Activated CD4-positive, alpha-beta T cell treated with anti-CD3 and anti-CD28 coated beads for 36 hours (primary cell): Measurements from ENCODE around the gene CRB1. TPM values are rescaled to one million over a fixed set of nuclear protein-coding genes. Genes with fewer than 3 reads are reported as not detected.

Source experiments
- ATAC-seq: fragments of 200-7000 bp; cut with Tn5 transposase; one replicate; pipeline ENCODE4 v1.10.0; 2021; ENCODE audit warnings: mild to moderate bottlenecking, moderate library complexity
- CTCF ChIA-PET: fragments of 350-600 bp; sonication (Branson Sonifier 250); formaldehyde crosslinking; loops from one replicate; lab custom pipeline; 2021; ENCODE audit warnings: antibody characterized with exemption; lab: Charles Lee
- POLR2A ChIA-PET: fragments of 350-600 bp; sonication (Branson Sonifier 250); formaldehyde crosslinking; loops from one replicate; lab custom pipeline; 2021; ENCODE audit warnings: antibody characterized with exemption, inconsistent platforms; lab: Charles Lee
- DNase-seq: peaks from one replicate; pipeline ENCODE4 v3.0.0-alpha.2; 2020
- H3K27ac Mint-ChIP-seq: one replicate; pipeline ENCODE4 v1.8.0; 2021; ENCODE audit warnings: mixed read lengths
- H3K27me3 Mint-ChIP-seq: one replicate; pipeline ENCODE4 v1.8.0; 2021; ENCODE audit warnings: mixed read lengths
- H3K36me3 Mint-ChIP-seq: one replicate; pipeline ENCODE4 v1.8.0; 2021; ENCODE audit warnings: low read depth, mixed read lengths
- H3K4me1 Mint-ChIP-seq: one replicate; pipeline ENCODE4 v1.8.0; 2021; ENCODE audit warnings: mixed read lengths
- H3K4me3 Mint-ChIP-seq: one replicate; pipeline ENCODE4 v1.8.0; 2021; ENCODE audit warnings: mild to moderate bottlenecking, moderate library complexity, mixed read lengths
- H3K9me3 Mint-ChIP-seq: one replicate; pipeline ENCODE4 v1.8.0; 2021; ENCODE audit warnings: low read depth, mixed read lengths
- intact Hi-C, 2 experiments: fragments of 100-400 bp; cut with DNase I in 1 of 2; cut with micrococcal nuclease in 1 of 2; formaldehyde crosslinking; loops; one replicate each; pipeline versions ENCODE4 v1.14.2 to v1.15.1; 2022 to 2024; cut with DNase I, micrococcal nuclease
- total RNA-seq, 2 experiments: library from RNA; stranded (reverse); gene quantifications; one replicate each; pipeline ENCODE4 v1.2.3, GENCODE V29; 2021

Gene CRB1
- total RNA-seq, 2 experiments from 2014 or later = 0.05 to 0.09 TPM

GRCh38 chr1:197327776-197328364 lies 59.8 kb downstream of the CRB1 start:
- H3K36me3 Mint-ChIP-seq = no peaks in the 10 kb centered on the region
- no peaks in the 10 kb centered on the region for H3K27me3 Mint-ChIP-seq
- no peak overlapping the region for H3K4me3 Mint-ChIP-seq
- POLR2A ChIA-PET = no interaction called here
- H3K27ac Mint-ChIP-seq = no peak overlapping the region
- CTCF ChIA-PET = interaction anchor here (0.6 to 1.2 kb wide), 3 partner anchors 29 to 139 kb away, joined by 3 read pairs; no protein-coding TSS in a partner anchor
- DNase-seq = no peak
- intact Hi-C loops = loop anchor here in 1 of 2 experiments (1.0 kb wide), 1 partner anchor 29 kb away; no protein-coding TSS in a partner anchor
- H3K4me1 Mint-ChIP-seq = no peaks in the 10 kb centered on the region
- ATAC-seq = no peak
- H3K9me3 Mint-ChIP-seq = no peaks in the 10 kb centered on the region

GRCh38 chr1:197330213-197330612 lies 62.2 kb downstream of the CRB1 start:
- Mint-ChIP-seq H3K9me3 (no peaks in the 10 kb centered on the region), H3K27me3 (no peaks in the 10 kb centered on the region), H3K4me1 (no peaks in the 10 kb centered on the region), H3K4me3 (no peak overlapping the region), H3K36me3 (no peaks in the 10 kb centered on the region), H3K27ac (no peak overlapping the region)
- POLR2A ChIA-PET = no interaction called here
- intact Hi-C loops = no loop called here
- DNase-seq (no peak), ATAC-seq (no peak)
- CTCF ChIA-PET = interaction anchor here (0.9 to 1.9 kb wide), 4 partner anchors 9 to 151 kb away, joined by 3 to 4 read pairs (median 4); no protein-coding TSS in a partner anchor

- no peak overlapping the region for H3K27ac Mint-ChIP-seq
- no peak overlapping the region for H3K4me3 Mint-ChIP-seq
- DNase-seq = no peak
- H3K4me1 Mint-ChIP-seq = no peaks in the 10 kb centered on the region
- H3K27me3 Mint-ChIP-seq = no peaks in the 10 kb centered on the region
- no peaks in the 10 kb centered on the region for H3K9me3 Mint-ChIP-seq
- ATAC-seq = no peak
- CTCF ChIA-PET = interaction anchor here (0.7 to 1.3 kb wide), 2 partner anchors 14 to 17 kb away, joined by 3 to 5 read pairs; no protein-coding TSS in a partner anchor
- H3K36me3 Mint-ChIP-seq = no peaks in the 10 kb centered on the region
- intact Hi-C loops = no loop called here
- POLR2A ChIA-PET = no interaction called here
Observed at GRCh38 chr1:197331565-197331964, 63.5 kb downstream of the CRB1 start.

GRCh38 chr1:197333041-197333440 lies 65.0 kb downstream of the CRB1 start:
- no peak for DNase-seq
- CTCF ChIA-PET = interaction anchor here (1.3 kb wide), 1 partner anchor 19 kb away, joined by 5 read pairs; no protein-coding TSS in a partner anchor

GRCh38 chr1:197336571-197336970 lies 68.5 kb downstream of the CRB1 start:
- POLR2A ChIA-PET = no interaction called here
- intact Hi-C loops = loop anchor here in 1 of 2 experiments (5.0 kb wide), 1 partner anchor 509 kb away; no protein-coding TSS in a partner anchor
- CTCF ChIA-PET = interaction anchor here (1.8 kb wide), 1 partner anchor 157 kb away, joined by 6 read pairs; no protein-coding TSS in a partner anchor
- H3K4me1 Mint-ChIP-seq = no peaks in the 10 kb centered on the region
- no peak overlapping the region for H3K27ac Mint-ChIP-seq
- H3K9me3 Mint-ChIP-seq = no peaks in the 10 kb centered on the region
- H3K4me3 Mint-ChIP-seq = no peak overlapping the region
- ATAC-seq (no peak), DNase-seq (no peak)
- no peaks in the 10 kb centered on the region for H3K36me3 Mint-ChIP-seq
- peaks cover 2% of the 10 kb centered on the region for H3K27me3 Mint-ChIP-seq

More at GRCh38 chr1:197333041-197333440, 65.0 kb downstream of the CRB1 start:
- Mint-ChIP-seq H3K4me3 (no peak overlapping the region), H3K27ac (no peak overlapping the region), H3K4me1 (no peaks in the 10 kb centered on the region), H3K27me3 (no peaks in the 10 kb centered on the region), H3K9me3 (no peaks in the 10 kb centered on the region), H3K36me3 (no peaks in the 10 kb centered on the region)
- no peak for ATAC-seq
- POLR2A ChIA-PET = no interaction called here
- intact Hi-C loops = no loop called here

GRCh38 chr1:197339106-197340060 lies 71.3 kb downstream of the CRB1 start:
- no peak overlapping the region for H3K27ac Mint-ChIP-seq
- DNase-seq (no peak), ATAC-seq (no peak)
- intact Hi-C loops = loop anchor here in 1 of 2 experiments (5.0 kb wide), 1 partner anchor 512 kb away; no protein-coding TSS in a partner anchor
- no peaks in the 10 kb centered on the region for H3K9me3 Mint-ChIP-seq
- peaks cover 2% of the 10 kb centered on the region for H3K4me1 Mint-ChIP-seq
- H3K4me3 Mint-ChIP-seq = no peak overlapping the region
- no peaks in the 10 kb centered on the region for H3K36me3 Mint-ChIP-seq
- peaks cover 3% of the 10 kb centered on the region for H3K27me3 Mint-ChIP-seq
- ChIA-PET POLR2A (no interaction called here), CTCF (no interaction called here)

- ATAC-seq = no peak
- no peak for DNase-seq
- intact Hi-C loops = no loop called here
- ChIA-PET POLR2A (no interaction called here), CTCF (no interaction called here)
- Mint-ChIP-seq H3K27me3 (peaks cover 4% of the 10 kb centered on the region), H3K36me3 (no peaks in the 10 kb centered on the region), H3K4me1 (peaks cover 2% of the 10 kb centered on the region), H3K4me3 (no peak overlapping the region), H3K27ac (no peak overlapping the region), H3K9me3 (no peaks in the 10 kb centered on the region)
Observed at GRCh38 chr1:197341626-197342025, 73.6 kb downstream of the CRB1 start.

GRCh38 chr1:197342044-197342565 lies 74.1 kb downstream of the CRB1 start:
- ChIA-PET CTCF (no interaction called here), POLR2A (interaction anchor here (0.7 kb wide), 1 partner anchor 13 kb away, joined by 5 read pairs; no protein-coding TSS in a partner anchor)
- ATAC-seq (no peak), DNase-seq (no peak)
- Mint-ChIP-seq H3K27ac (no peak overlapping the region), H3K4me1 (peaks cover 2% of the 10 kb centered on the region), H3K27me3 (peaks cover 4% of the 10 kb centered on the region), H3K9me3 (no peaks in the 10 kb centered on the region), H3K4me3 (no peak overlapping the region), H3K36me3 (no peaks in the 10 kb centered on the region)
- intact Hi-C loops = no loop called here

GRCh38 chr1:197342669-197343068 lies 74.6 kb downstream of the CRB1 start:
- intact Hi-C loops = no loop called here
- H3K27me3 Mint-ChIP-seq = peaks cover 4% of the 10 kb centered on the region
- no peak for DNase-seq
- ChIA-PET POLR2A (interaction anchor here (0.7 kb wide), 1 partner anchor 14 kb away, joined by 5 read pairs; no protein-coding TSS in a partner anchor), CTCF (no interaction called here)
- H3K9me3 Mint-ChIP-seq = no peaks in the 10 kb centered on the region
- no peak overlapping the region for H3K27ac Mint-ChIP-seq
- H3K36me3 Mint-ChIP-seq = no peaks in the 10 kb centered on the region
- H3K4me1 Mint-ChIP-seq = peaks cover 2% of the 10 kb centered on the region
- ATAC-seq = no peak
- H3K4me3 Mint-ChIP-seq = no peak overlapping the region

- ChIA-PET POLR2A (no interaction called here), CTCF (interaction anchor here (1.5 kb wide), 1 partner anchor 17 kb away, joined by 3 read pairs; no protein-coding TSS in a partner anchor)
- ATAC-seq (no peak), DNase-seq (no peak)
- Mint-ChIP-seq H3K27ac (no peak overlapping the region), H3K36me3 (no peaks in the 10 kb centered on the region), H3K4me3 (no peak overlapping the region), H3K27me3 (peaks cover 4% of the 10 kb centered on the region), H3K9me3 (no peaks in the 10 kb centered on the region), H3K4me1 (peaks cover 2% of the 10 kb centered on the region)
- intact Hi-C loops = no loop called here
Observed at GRCh38 chr1:197343663-197344273, 75.7 kb downstream of the CRB1 start.
